Spleen (tissue), 11 donors: ENCODE data around the gene MGMT. TPM values are rescaled to one million over a fixed set of nuclear protein-coding genes. Genes with fewer than 3 reads are reported as not detected.
A peak's percentile ranks its signal among the peaks of the same experiment; 100 is the strongest.

Source experiments
- DNase-seq: peaks from one replicate; pipeline ENCODE4 v3.0.0-alpha.2; 2020
- H3K27ac ChIP-seq, 8 donors: fragments of 200-600 bp; sonication (generic) in 7 of 8; 1 replicate in 4 of 8; 2 replicates in 4 of 8; pipeline versions ENCODE4 v1.5.0 to v1.8.0; 2016 to 2021; ENCODE audit warnings: inconsistent platforms in 4 of 8, mild to moderate bottlenecking in 4 of 8, moderate library complexity in 1 of 8
- H3K27me3 ChIP-seq, 7 donors: fragments of 200-600 bp; sonication (generic) in 6 of 7; replicated peaks in 1 of 7; 1 replicate in 4 of 7; 2 replicates in 3 of 7; pipeline versions ENCODE4 v1.5.0 to v1.8.0; 2016 to 2021; ENCODE audit warnings: inconsistent platforms in 3 of 7, mild to moderate bottlenecking in 1 of 7
- H3K36me3 ChIP-seq, 6 donors: fragments of 200-600 bp; sonication (generic) in 5 of 6; 1 replicate in 4 of 6; 2 replicates in 2 of 6; pipeline versions ENCODE4 v1.5.0 to v1.8.0; 2016 to 2021; ENCODE audit warnings: inconsistent platforms in 2 of 6
- H3K4me1 ChIP-seq, 6 donors: fragments of 200-600 bp; sonication (generic) in 5 of 6; 1 replicate in 3 of 6; 2 replicates in 3 of 6; pipeline versions ENCODE4 v1.5.0 to v1.8.0; 2016 to 2021; ENCODE audit warnings: inconsistent platforms in 3 of 6
- H3K4me3 ChIP-seq, 8 donors: fragments of 200-600 bp; sonication (generic) in 7 of 8; 1 replicate in 4 of 8; 2 replicates in 4 of 8; pipeline versions ENCODE4 v1.5.0 to v1.8.0; 2016 to 2021; ENCODE audit warnings: inconsistent platforms in 4 of 8, mild to moderate bottlenecking in 4 of 8, moderate library complexity in 2 of 8
- H3K9me3 ChIP-seq, 8 donors: fragments of 200-600 bp; sonication (generic) in 7 of 8; 1 replicate in 4 of 8; 2 replicates in 4 of 8; pipeline versions ENCODE4 v1.5.0 to v1.8.0; 2016 to 2021; ENCODE audit warnings: inconsistent platforms in 4 of 8
- CTCF ChIP-seq, 11 experiments: fragments of 200-600 bp in 7 of 11; fragments of 450-650 bp in 4 of 11; sonication (generic) in 4 of 11; IDR thresholded peaks in 8 of 11; conservative IDR thresholded peaks in 3 of 11; 1 replicate in 7 of 11; 2 replicates in 4 of 11; pipeline versions ENCODE4 v1.4.0 to v1.8.0; 2016 to 2021; ENCODE audit warnings: antibody characterized with exemption in 11 of 11, inconsistent platforms in 4 of 11, mild to moderate bottlenecking in 1 of 11
- POLR2A ChIP-seq, 3 donors: fragments of 450-650 bp; IDR thresholded peaks; one replicate each; pipeline ENCODE4 v1.5.1; 2017; ENCODE audit warnings: antibody characterized with exemption in 3 of 3, mild to moderate bottlenecking in 1 of 3
- POLR2AphosphoS5 ChIP-seq, 3 donors: sonication (generic); formaldehyde crosslinking; IDR thresholded peaks; one replicate each; pipeline ENCODE4 v1.5.1; 2017; ENCODE audit warnings: antibody characterized with exemption in 3 of 3
- WGBS, 5 donors: extraction: QIAGEN DNeasy Blood & Tissue Kit in 3 of 5; methylation state at CpG; one replicate each; pipeline versions ENCODE4 v1.1.5 to v1.1.7; 2013 to 2018; 5-methylcytosine and 5-hydroxymethylcytosine counted together
- intact Hi-C: fragments of 100-400 bp; cut with DNase I; formaldehyde crosslinking; loops from one replicate; pipeline ENCODE4 v1.15.0; 2023; ENCODE audit warnings: low total_unique reads
- polyA plus RNA-seq, 3 donors: library from polyadenylated mRNA; stranded (reverse); fragments of 200-250 nt; gene quantifications; one replicate each; pipeline ENCODE4 v1.2.1, GENCODE V29; 2013
- total RNA-seq, 7 donors: library from RNA; depleted of rRNA in 3 of 7; stranded (reverse); fragments of >200 nt in 3 of 7; fragmentation: NEBNext Ultra II Directional in 4 of 7; extraction: Animal tissue kit (Norgen Biotek cat#: 25700) in 4 of 7; gene quantifications; one replicate each; pipeline versions ENCODE4 v1.1.0 to v1.2.1, GENCODE V29; 2016 to 2021
- donor health status: healthy with polysubstance abuse.
- donor health status: DM: no; HTN: no; CAD: no; lungs with moderate emphysema.
- donor health status: DM: no; HTN: no; CAD: no.
- donor health status: Bipolar disorder and iron deficiency.
- donor health status: healthy.
- donor health status: DM: no; HTN: no; CAD: no.
- donor health status: DM: yes; HTN: yes; CAD: no.

Gene MGMT
- total and polyA plus RNA-seq, 10 donors: 14.3 to 33.4 (median 21.7) TPM

GRCh38 chr10:129548600-129548999 is 81.6 kb downstream of the MGMT start:
- H3K9me3 ChIP-seq: no peaks in the 10 kb centered on the region

GRCh38 chr10:129550076-129550475 is 83.0 kb downstream of the MGMT start:
- peaks cover 0 to 13% (median 0%) of the 10 kb centered on the region in 6 donors for H3K36me3 ChIP-seq
- TF ChIP-seq CTCF (IDR thresholded peaks at IDR 0.05 in 8 of 11, conservative IDR thresholded peaks at IDR 0.05 in 3 of 11): no peak
- TF ChIP-seq POLR2AphosphoS5 (IDR thresholded peaks at IDR 0.05): no peak
- TF ChIP-seq POLR2A (IDR thresholded peaks at IDR 0.05): no peak
- WGBS, 5 donors: 89 to 97% (median 94%) methylated on average over 16 of the region's 16 CpGs
- no peaks in the 10 kb centered on the region for H3K27me3 ChIP-seq
- intact Hi-C loops: no loop called here
- DNase-seq: no peak
- peaks cover 0 to 11% (median 0%) of the 10 kb centered on the region in 6 donors for H3K4me1 ChIP-seq
- no peaks in the 10 kb centered on the region for H3K9me3 ChIP-seq
- H3K27ac ChIP-seq: no peak overlapping the region
- no peak overlapping the region for H3K4me3 ChIP-seq

More at GRCh38 chr10:129548600-129548999, 81.6 kb downstream of the MGMT start:
- Histone ChIP-seq H3K36me3 (peaks cover 0 to 13% (median 0%) of the 10 kb centered on the region in 6 donors), H3K27me3 (no peaks in the 10 kb centered on the region), H3K4me3 (no peak overlapping the region), H3K27ac (no peak overlapping the region), H3K4me1 (peaks cover 0 to 17% (median 1%) of the 10 kb centered on the region in 6 donors)
- WGBS, 5 donors: 85 to 95% (median 89%) methylated on average over 10 of the region's 10 CpGs
- DNase-seq: no peak
- intact Hi-C loops: no loop called here
- TF ChIP-seq POLR2AphosphoS5 (IDR thresholded peaks at IDR 0.05): no peak
- TF ChIP-seq CTCF (IDR thresholded peaks at IDR 0.05 in 8 of 11, conservative IDR thresholded peaks at IDR 0.05 in 3 of 11): no peak
- no peak for TF ChIP-seq POLR2A (IDR thresholded peaks at IDR 0.05)

GRCh38 chr10:129550658-129551057 is 83.6 kb downstream of the MGMT start:
- Histone ChIP-seq H3K27ac (no peak overlapping the region), H3K9me3 (no peaks in the 10 kb centered on the region), H3K27me3 (no peaks in the 10 kb centered on the region), H3K4me1 (peaks cover 0 to 11% (median 0%) of the 10 kb centered on the region in 6 donors), H3K36me3 (peaks cover 0 to 13% (median 0%) of the 10 kb centered on the region in 6 donors), H3K4me3 (no peak overlapping the region)
- intact Hi-C loops: no loop called here
- WGBS, 5 donors: 91 to 97% (median 96%) methylated on average over 10 of the region's 10 CpGs
- DNase-seq: no peak
- TF ChIP-seq POLR2AphosphoS5 (IDR thresholded peaks at IDR 0.05): no peak
- TF ChIP-seq CTCF (IDR thresholded peaks at IDR 0.05 in 8 of 11, conservative IDR thresholded peaks at IDR 0.05 in 3 of 11): no peak
- no peak for TF ChIP-seq POLR2A (IDR thresholded peaks at IDR 0.05)

GRCh38 chr10:129552119-129552518 is 85.1 kb downstream of the MGMT start:
- peaks cover 0 to 18% (median 0%) of the 10 kb centered on the region in 6 donors for H3K36me3 ChIP-seq
- H3K27me3 ChIP-seq: no peaks in the 10 kb centered on the region
- 64 to 93% (median 76%) methylated on average over 5 to 14 of the region's 14 CpGs for WGBS, 5 donors
- no peak for DNase-seq
- H3K9me3 ChIP-seq: no peaks in the 10 kb centered on the region
- H3K4me3 ChIP-seq: no peak overlapping the region
- intact Hi-C loops: no loop called here
- no peak overlapping the region for H3K27ac ChIP-seq
- peaks cover 0 to 11% (median 0%) of the 10 kb centered on the region in 6 donors for H3K4me1 ChIP-seq
- TF ChIP-seq POLR2A (IDR thresholded peaks at IDR 0.05) (no peak), POLR2AphosphoS5 (IDR thresholded peaks at IDR 0.05) (peak in 1 of 3 donors; percentile 18)
